Measurements from ENCODE around the gene PCARE.
"Not testable (repeated sequence)": the region's sequence is repeated elsewhere in the genome, so short reads cannot be mapped to it uniquely, and the experiment has no call there.

Gene PCARE

GRCh38 chr2:29090311-29090710 is 16.0 kb upstream of the PCARE start:
- not testable (repeated sequence) for DNase-seq

DNA sequence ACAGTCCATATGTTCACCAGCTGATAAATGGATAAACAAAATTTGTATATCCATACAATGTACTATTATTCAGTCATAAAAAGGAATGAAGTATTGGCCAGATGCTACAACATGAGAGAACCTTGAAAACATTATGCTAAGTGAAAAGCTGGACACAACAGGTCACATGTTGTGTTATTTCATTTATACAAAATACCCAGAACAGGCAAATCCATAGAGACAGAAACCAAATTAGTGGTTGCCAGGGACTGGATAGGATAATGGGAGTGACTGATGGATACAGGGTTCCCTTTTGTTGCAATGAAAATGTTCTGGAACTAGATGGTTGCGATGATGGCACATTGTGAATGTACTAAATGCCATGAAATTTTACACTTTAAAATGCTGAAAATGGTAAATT is 10.2 kb upstream of the PCARE start:
- no peak for DNase-seq

DNA sequence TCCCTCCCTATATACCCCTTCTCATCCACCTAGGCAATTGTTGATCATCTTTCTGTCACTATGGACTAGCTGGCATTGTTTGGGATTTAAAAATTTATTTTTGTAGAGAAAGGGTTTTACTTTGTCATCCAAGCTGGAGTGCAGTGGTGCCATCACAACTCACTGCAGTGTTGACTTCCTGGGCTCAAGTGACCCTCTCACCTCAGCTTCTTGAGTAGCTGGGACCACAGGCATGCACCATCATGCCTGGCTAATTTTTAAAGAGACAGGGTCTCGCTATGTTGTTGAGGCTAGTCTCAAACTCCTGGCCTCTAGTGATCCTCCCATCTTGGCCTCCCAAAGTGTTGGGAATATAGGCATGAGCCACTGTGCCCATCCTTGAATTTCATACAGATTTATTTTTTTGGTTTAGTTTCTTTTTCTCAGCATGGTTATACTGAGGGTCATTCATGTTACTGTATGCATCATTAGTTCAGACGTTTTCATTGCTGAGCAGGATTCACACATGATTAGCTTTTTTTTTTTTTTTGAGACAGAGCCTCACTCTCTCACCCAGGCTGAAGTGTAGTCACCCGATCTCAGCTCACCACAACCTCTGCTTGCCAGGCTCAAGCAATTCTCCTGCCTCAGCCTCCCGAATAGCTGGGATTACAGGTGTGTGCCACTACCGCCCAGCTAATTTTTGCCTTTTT is 8.6 kb upstream of the PCARE start:
- DNase-seq, result no peak

- no peak for DNase-seq
These were observed 6.8 kb upstream of the PCARE start for GRCh38 chr2:29080886-29081743.

- DNase-seq, result no peak
These were observed 5.6 kb upstream of the PCARE start for GRCh38 chr2:29079887-29080286.

- DNase-seq, result no peak
These were observed 1.8 kb upstream of the PCARE start for GRCh38 chr2:29075894-29076705.

- DNase-seq, result no peak
These were observed 390 bp downstream of the PCARE start for GRCh38 chr2:29073933-29074332.

- DNase-seq, result no peak
These were observed 1.2 kb downstream of the PCARE start for GRCh38 chr2:29072971-29073725.

GRCh38 chr2:29072251-29072650 is 2.1 kb downstream of the PCARE start:
- no peak for DNase-seq

- no peak for DNase-seq
These were observed 3.0 kb downstream of the PCARE start for GRCh38 chr2:29071032-29071975.

GRCh38 chr2:29070526-29070925 is 3.8 kb downstream of the PCARE start:
- DNase-seq, result no peak

DNA sequence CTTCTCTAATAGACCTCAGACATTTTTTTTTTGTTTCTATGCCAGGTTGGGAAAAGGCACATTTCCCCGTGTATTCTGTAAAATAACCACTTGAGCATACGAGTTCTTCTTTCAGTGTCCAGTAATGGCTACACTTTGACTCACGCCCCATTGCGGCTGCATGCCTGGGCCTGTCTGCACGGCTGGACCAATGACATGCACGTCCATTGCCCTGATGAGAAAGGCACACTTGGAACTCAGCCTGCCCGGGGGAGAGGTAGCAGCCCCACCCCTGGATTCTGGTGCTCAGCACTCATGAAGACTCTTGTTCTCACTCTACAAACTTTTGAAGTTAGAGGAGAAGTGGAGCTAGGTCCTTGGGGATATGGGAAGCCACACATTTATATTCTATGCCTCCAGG is 5.8 kb downstream of the PCARE start:
- no peak for DNase-seq

- no peak for DNase-seq
These were observed 7.2 kb downstream of the PCARE start for GRCh38 chr2:29066997-29067605.

DNA sequence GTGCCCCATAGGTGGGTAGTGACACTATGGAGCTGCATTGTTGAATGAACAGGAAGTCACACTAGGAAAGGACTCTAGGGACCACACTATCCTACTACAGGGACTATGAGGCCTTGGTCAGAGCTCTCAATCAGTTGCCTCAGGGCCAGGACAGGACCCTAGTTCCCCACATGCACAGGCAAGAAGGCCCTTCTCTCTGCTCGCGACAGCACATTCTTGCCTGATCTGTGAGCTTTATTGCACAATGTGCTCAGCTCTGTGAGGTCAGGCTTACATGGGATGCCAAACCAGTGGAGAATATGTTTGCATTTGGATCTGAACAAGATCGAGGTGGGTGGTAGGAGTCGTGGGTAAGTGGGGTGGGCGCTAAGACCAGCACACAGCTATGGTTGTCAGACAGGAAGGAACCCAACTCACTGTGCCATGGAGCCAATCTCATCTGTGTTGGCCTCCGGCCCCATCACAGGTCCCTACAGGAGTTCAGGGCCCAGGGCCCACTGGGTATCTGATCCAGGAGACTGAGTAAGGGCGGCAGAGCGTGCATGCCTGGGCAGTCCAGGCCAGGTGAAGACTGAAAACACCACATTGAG is 8.0 kb downstream of the PCARE start:
- DNase-seq, result no peak

- no peak for DNase-seq
These were observed 9.1 kb downstream of the PCARE start for GRCh38 chr2:29065068-29065811.

DNA sequence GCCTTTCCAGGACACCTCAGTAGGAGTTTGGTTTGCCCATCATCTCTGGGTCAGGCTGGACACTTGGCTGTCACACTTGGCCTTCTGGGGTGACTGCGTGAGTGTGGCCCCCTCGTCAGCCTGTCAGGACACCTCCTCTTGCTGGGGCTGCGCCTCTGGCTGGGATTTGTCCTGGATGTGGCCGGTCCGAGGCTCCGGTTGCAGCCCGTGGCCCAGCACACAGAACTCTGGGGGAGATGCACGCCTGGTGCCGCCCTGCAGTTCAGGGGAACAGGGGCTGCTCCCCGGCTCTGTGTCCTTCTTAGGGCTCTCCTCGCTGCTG is 9.6 kb downstream of the PCARE start:
- no peak for DNase-seq

DNA sequence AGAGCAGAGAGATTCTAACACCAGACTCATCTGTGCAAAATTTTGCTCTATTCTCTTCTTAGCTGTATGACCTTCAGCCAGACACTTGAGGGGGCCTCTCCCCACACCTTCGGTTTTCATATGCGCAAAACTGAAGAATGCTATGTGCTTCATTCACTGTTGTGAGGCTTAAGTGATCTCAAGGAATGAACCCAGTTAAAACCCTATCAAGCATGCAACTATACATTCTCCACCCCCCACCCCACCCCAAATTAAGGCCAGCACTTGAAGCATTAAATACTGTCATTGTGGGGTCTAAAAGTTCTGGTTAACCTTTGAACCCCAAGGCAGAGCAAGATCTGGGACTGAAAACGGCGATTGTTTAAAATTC is 10.0 kb downstream of the PCARE start:
- no peak for DNase-seq

DNA sequence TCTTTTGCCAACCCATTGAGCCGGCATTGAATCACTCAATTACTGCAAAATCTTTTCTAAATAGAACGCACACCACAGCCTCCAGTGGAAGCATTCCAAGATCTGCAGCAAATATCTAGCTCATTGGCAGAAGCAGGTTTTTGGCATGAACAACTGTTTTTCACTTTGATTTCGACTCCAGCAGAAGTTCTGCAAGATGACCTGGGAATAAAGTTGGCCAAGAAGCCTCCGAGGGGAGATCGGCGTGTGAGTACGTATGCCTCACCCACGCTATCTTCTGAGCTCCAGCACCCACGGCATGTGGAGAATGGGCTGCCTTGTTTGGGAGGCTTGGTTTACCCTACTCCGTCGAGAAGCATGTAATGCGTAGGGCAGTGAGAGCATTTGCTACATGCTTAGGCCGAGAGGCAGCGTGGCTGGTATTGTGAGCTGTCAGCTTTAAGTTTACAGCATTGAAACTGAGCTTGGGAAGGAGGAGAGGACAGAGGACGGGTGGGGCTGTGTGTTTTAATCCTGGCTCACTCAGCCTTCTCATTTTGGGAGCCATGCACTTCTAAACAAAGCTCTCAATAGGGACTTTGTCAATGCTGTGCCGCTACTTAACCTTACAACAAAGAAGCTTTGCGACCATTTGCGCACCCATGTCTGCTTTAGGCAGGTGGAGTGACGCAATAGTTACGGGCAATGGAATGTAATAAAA is 10.5 kb downstream of the PCARE start:
- DNase-seq, result no peak

- DNase-seq, result no peak
These were observed 11.3 kb downstream of the PCARE start for GRCh38 chr2:29063056-29063455.

GRCh38 chr2:29062371-29062770 is 12.0 kb downstream of the PCARE start:
- no peak for DNase-seq
